NCI-H748 (cell line): Measurements from ENCODE around the gene TBPL1.

Experiments used
- DNase-seq: peaks from one replicate; lab custom pipeline; 2025; ENCODE audit not compliant: unreplicated experiment; lab: John Stamatoyannopoulos, UW

The TBPL1 gene

DNA sequence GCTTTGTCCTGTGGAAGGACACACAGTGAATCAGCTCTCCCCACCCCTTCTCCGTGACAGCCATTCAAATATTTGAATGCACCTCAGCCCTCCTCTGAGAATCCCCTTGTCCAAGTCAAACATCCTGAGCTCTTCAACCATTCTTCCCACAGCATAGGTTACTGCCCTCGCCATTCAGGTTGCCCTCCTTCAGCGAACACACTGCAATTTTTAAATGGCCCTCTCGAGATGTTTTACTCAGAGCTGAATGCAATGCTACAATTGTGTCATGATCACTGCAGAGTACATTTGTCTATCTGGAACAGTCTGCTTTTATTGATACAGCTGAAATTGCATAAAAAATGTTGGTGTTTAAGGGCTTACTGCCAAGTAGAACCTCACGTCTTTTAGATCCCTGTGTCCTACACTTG, 50.5 kb downstream of the TBPL1 start:
- peak; percentile 92 for DNase-seq

DNA sequence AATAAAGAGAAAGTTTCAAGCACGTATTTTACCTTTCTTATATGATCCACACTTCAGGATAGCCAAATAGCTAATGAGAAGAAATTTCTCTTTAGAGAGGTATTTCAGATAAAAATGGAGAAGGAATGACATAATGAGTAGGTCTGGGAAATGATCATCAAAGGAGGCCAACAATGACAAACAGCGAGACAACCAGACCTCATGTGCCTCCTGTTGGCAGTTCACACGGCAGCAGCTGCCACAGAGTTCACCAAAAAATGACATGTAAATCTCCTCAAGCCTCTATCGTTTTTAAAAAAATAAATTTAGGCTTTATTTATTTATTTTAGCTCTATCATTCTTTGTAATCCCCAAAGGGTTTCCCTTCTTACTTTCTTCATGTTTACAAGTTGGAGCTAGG, 51.7 kb downstream of the TBPL1 start:
- peak; percentile 30 for DNase-seq

DNA sequence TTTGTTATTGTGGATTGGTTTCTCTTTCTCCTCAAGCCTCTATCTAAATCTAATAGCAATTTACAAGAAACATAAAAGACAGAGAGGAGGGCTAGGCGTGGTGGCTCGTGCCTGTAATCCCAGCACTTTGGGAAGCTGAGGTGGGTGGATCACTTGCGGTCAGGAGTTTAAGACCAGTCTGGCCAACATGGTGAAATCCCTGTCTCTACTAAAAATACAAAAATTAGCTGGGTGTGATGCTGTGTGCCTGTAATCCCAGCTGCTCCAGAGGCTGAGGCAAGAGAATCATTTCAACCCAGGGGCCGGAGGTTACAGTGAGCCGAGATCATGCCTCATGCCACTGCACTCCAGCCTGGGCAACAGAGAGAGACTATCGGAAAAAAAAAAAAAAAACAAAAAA, 52.8 kb downstream of the TBPL1 start:
- no peak for DNase-seq

DNA sequence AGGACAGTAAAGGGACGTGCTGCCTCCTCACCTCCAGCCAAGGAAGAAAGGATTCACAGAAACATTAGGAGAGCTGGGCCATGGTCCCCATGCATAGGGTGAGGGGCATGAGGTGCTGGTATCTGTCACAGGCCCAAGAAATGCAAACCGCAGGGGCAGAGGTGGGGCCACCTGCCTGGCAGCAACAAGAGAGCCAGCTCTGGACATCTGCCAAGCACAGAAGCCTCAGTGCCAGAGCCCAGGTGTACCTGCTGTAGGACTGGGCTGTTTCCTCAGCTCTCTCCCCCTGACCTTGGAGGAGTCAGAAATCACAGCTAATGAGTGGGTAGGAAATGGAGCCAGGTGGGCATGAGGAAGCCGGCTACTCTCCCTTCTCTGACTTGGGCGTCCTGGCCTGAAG, 54.1 kb downstream of the TBPL1 start:
- peak; percentile 89 for DNase-seq

DNA sequence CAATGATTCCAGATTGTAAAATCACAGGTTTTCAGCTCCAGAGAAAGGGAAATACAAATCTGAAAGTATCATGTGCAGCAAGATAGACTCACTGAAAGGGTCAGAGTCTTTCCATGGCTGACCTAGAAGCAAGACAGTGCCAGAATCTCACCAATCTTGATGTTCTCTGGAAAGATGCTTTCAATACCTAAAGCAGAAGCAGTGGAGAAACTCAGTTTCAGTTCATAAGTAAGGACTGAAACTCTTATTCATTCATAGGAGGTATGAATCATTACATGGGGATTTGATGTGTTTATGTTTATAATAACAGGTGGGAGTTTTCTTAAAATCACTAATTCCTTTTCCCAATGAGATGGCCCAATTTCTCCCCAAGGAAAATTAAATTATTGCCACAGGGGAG, 56.9 kb downstream of the TBPL1 start:
- no peak for DNase-seq

DNA sequence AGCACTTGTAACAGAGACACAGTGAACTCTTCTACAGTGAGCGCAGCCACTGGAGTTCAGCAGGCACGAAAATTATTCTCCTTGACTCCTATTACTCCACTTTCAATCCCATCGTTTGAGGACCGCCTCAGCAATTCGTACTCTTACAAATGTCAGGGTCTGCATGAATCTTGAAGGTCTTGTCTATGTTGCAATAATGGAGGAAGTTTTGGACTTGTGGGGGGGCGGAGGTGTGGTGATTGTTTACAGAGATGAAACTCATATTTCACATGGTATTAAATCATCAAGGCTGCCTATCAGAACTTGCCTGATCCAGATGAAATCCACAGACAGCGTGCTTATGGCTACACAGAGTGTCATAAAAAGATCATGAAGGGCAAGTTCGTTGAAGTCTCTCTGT, 57.4 kb downstream of the TBPL1 start:
- DNase-seq: no peak

DNA sequence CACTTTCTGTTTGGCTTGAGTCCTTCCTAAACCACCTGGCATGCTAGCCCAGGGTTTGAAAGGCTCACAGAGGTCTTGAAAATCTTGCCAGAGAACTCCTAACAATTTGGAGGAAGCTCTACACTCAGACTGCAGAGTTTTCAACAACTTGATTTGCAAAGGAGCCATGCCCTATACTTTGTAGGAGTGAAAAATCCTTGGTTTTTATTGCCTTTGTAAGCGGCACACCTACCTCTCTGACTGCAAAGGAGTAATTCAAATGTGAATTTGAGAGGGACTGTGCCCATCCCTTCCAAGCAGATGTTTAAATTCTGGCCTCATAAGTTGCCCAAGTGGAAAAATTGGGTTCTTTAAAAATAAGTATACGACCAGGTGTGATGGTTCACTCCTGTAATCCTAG, 58.0 kb downstream of the TBPL1 start:
- no peak for DNase-seq

DNA sequence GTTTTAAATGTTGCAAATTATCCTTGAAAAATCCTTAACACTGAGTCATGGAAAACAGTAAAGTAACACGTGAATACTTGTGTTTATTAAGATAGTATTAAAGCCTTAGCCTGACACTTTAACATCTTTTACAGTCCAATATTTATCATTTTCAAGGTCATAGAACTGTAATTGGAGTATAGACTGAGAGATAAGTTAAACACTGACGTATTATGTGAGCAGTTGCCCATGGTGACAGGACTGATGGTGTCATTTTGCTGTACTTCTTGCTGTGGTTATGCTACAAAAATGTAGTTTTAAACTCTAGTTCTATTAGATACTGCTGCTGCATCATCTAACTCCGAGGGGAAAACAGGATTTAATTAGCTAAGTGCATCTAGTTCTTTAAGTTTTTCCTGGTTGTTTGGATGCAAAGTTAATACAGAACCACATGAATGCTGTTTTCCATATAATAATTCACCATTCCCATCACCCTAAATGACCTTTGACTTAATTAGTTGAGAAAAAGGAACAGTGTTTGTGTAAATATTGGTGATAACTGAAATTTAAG, 61.6 kb downstream of the TBPL1 start:
- no peak for DNase-seq

DNA sequence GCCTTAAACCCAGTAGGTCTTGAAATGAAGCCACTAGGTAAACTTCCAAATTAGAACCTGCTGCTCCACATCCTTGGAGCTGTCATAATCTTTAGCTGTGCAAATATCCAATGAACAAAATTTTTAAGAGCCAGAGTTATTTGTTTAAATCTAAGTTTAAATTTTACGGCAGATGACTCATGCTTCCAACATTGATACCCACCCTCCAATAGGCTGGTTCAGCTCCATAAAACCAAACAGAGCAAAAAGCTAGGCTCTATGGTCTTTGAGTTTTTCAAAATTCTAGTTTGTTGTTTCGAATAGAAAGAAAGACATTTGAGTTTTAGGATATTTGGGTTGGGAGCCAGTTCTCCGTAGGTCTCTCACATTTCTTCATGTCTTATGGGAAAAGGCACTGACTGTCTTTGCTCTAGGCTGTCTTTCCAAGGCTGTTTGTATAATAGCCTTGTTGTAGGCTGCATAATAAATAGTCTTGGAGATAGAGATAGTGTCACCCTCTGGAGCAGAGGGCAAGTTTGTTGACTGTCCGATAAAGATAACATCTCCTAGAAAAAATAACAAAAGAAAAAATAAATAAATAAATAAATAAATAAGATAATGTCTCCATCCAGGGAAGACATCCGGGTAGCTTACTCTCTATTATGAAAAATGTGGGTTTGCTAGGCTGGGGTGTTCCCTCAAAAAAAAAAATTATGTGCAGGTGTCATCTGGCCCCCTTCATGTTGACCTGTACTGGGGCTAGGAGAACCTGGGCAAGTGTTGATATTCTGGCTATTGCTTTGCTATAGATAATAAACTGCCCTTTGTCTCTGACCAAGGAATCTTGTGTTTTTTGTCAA, 62.9 kb downstream of the TBPL1 start:
- DNase-seq: no peak

DNA sequence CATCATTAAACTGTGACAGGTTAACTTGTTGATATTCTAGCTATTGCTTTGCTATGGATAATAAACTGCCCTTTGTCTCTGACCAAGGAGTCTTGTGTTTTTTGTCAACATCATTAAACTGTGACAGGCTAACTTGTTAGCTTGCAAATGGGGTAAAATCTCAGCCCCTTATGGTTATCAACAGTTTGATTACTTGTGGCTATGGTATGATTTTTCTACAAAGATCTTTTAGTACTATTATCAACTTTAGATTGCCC, 63.5 kb downstream of the TBPL1 start:
- DNase-seq: no peak

DNA sequence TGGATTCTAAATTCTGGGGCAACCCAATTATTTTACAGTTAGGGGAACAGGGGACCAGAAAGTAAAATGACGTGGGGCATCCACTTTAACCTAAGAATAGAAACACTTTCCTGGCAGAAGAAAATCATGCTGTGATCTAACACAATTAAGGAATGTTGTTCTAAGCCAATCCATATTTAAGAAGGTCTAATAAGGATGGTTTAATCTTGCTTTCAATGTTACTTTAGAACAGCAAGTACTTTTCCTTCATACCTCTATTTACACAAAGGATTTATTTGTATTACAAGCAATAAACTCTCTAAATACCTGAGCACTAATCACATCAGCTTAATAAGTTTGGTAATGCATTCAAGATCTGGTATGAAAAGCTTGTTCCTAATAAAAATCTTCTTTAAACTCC, 67.0 kb downstream of the TBPL1 start:
- DNase-seq: no peak

DNA sequence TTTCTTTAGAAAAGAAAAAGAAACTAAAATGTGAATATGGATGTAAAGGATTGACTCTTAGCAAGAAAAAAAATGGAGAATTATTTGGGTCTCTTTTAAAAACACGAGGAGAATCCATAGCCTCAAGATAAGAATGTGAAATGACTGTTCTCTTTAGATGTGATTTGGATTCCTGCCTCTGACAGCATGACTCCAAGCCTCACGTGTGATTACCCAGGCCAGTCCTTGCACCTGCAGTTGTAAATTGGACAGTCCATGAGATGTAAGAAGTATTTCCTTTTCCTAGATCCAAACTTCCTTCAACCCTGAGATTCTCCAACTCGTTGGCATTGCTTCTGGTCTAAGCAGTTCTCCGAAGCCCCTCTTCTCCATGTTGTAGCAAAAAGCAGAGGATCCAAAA, 67.5 kb downstream of the TBPL1 start:
- no peak for DNase-seq

DNA sequence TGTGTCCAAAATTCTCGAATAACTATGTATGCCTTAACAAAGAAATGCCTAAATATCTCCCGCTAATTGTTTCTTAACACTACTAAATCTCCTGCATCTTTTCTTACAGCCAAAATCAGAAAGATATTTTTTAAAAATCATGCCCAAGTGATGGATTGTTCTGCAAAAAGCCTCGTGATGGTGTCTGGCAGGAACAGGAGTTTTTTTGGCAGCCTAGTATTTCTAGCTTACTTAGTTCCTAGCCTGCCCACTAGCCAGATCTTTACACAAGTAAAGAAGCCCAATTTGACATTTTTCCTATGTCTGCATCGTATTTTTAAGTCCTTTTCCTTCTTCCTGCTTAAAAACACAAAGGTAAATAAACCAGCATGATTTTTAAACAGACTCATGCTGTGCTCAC, 67.9 kb downstream of the TBPL1 start:
- DNase-seq: no peak

DNA sequence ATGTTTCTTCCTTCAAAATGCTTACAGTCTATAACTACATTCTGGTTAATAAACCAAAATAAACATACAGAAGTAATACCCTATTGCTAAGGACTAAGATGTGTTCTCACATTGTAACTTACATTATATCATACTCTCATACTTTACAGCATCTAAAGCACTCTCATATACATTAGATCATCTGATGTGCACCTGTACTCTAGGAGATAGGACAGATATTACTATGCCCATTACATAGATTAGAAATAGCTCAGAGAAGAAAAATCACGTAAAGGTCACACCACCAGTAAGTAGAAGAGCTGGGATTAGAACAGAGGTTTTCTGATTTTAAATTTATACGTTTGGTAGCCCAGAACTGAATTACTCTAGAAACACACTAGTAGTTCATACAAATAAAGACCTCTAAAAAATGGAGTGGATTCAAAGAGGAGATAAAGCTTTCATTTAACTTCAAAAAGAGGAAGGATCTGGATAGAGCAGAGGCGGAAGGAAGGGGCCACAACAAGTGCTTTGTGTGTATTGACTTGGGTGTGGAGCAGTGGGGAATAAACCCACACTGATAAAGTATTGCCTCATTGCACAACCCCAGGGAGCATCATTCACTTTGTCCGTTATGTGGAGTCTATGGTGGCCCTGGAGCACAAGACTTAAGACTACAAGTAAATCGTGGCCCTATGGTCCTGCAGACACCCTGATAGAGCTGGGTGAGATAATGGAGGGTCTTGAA, 68.5 kb downstream of the TBPL1 start:
- DNase-seq: no peak

DNA sequence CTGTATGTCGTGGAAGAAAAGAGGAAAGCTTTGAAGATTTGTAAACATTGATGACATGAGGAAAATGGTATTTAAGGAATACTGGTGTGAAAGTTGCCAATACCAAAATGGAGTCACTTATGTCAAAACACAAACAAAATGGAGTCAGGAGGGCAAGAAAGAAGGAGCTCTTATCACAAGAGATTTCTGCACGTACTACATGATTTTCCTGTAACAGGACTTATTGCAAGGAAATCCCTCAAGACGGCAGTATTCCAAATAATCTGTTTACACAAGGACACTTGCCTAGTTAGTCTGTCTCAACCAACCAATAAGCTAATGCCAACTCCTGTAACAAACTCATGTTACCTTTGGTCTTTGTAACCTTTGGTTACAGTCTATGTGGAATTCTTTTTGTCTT, 69.6 kb downstream of the TBPL1 start:
- no peak for DNase-seq

DNA sequence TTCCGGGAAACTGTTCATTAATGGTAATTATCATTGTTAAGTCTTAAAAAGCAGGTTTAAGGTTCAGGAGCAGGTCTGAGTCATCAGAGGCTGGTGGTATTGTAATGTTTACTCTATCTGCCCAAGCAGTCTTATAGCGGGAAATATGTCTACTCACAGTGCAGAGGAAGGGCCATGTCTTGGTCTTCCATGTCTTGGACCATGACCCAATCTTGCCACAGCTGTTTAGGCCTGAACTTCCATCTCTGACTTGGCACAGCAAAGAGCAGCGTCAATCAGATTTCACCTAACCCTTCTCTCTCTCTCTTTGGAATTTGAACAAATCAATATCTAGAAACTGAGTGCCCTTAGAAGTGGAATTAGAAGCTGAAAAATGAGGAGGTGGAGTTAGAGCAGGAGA, 73.6 kb downstream of the TBPL1 start:
- DNase-seq: no peak

DNA sequence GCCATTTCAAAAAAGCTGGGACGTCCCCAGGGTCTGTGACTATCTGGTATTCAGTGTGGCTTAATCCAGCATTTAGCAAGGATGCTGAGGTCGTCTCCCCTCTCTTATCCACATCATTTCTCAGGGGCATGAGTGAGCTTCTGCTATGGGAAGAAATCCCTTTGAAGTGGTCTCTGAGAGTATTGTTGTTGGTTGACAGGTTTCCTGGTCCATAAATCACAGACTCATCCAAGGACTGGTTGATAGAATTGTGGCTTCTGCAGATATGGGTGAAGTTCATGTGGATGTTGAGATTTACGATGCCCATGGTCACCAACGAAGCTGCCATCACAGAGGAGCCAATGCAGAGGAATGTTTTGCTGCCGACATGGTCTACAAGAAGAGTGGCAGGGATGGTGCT, 75.4 kb downstream of the TBPL1 start:
- DNase-seq: no peak

DNA sequence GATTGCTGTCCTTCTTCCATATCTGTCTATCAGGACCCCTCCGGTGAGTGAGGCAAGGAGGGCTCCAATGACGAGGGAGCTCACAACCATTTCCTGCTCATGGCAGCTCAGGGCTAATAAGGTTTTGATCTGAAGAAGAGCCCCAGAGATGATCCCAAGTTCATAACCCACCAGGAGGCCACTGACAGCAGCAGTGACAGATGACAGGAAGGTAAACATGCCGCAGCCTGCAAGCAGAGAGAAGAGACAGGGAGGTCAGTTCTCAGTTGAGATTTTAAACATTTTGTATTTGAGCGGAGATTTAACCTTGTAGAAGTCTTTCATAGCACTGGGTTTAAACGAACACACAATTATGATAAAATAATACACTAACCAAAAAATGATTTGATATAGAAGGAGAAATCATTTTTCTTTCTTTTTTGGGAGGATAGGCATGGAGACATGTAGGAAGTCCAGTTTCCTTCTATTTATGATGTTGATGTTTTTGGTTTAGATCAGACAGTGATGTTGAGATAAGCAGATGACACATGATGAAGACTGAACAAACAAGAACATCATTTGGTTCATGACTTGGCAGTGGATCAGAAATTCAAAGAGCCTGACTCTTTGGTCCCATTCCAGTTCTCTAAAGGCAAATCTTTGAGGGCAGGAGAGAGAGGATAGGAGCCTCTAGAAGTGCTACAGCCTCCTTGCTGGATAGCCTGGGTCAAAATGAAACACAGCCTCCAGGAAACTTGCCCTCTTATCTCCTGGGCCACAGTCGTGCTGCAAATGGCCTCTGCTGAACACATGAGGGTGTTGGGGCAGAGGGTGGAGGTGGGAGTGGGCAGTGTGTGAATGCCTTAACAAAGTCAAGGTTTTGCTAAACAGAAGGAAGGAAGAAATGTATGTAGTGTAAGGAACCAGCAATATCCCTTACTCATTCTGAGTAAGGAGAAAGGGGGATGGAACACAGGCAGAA, 76.8 kb downstream of the TBPL1 start:
- DNase-seq: peak; percentile 70

DNA sequence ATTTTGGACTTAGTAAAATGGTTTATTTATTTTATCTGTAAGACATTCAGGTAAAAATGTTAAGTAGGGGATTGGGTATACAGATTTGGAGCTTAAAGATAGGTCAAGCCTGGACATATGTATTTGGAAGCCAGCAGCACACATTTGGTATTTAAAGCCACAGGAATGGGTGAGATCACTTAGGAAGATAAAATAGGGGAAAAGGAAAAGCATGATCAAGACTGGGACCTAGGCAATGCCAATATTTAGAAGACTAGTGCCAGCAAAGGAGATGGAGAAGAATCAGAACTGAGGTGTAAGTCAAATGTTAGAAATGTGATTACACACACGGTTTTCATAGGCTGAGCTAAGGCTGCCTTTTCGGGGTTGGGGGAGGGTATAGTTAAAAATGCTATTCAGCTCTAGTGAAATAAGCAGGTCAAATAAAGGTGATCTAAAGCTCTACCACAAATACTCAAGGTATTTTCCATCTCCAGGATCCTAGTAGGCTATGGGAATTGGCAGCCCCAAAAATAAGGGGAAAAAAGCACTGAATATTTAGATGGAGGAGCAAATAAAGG, 78.8 kb downstream of the TBPL1 start:
- no peak for DNase-seq

DNA sequence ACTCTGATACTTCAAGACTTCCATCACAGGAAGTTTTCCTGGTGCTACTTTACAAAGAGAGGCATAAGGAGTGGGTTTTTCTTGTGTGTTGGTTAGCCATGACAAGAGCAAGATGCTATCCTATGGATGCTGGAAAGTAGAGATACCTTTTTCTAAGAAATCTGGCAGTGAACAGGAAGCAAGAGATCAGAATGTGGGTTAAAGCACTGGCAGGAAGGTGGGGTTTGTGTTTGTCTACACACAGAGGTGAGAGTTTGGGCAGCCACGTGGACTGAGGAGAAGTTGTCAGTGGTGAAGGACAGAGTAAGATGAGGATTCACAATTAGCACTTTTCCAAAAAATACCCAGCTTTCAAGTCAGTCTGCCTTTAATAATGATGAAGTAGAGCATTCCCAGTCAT, 81.5 kb downstream of the TBPL1 start:
- peak; percentile 42 for DNase-seq
